Stimulated activated naive B cell treated with anti-CD40 and anti-IgM and Interleukin-4, amounts not matched to agents 10 μg/mL and 1 μg/mL and 100 μg/mL, for 72 hours (primary cell): ENCODE results near the gene SMC6.

ENCODE experiments used
- ATAC-seq, 2 donors: fragments of 150-1000 bp; cut with Tn5 transposase; replicated peaks; 2 replicates each; pipeline ENCODE4 v1.10.0; 2021; ENCODE audit warnings: moderate library complexity in 1 of 2
- DNase-seq: peaks from one replicate; pipeline ENCODE4 v3.0.0; 2021
- H3K27ac Mint-ChIP-seq: one replicate; pipeline ENCODE4 v1.8.0; 2022; ENCODE audit warnings: mild to moderate bottlenecking, mixed read lengths
- H3K27me3 Mint-ChIP-seq, 2 donors: one replicate each; pipeline ENCODE4 v1.8.0; 2022; ENCODE audit warnings: mixed read lengths in 2 of 2
- H3K36me3 Mint-ChIP-seq, 2 donors: one replicate each; pipeline ENCODE4 v1.8.0; 2022; ENCODE audit warnings: mixed read lengths in 2 of 2, mild to moderate bottlenecking in 1 of 2
- H3K4me1 Mint-ChIP-seq, 2 donors: one replicate each; pipeline ENCODE4 v1.8.0; 2022; ENCODE audit warnings: mixed read lengths in 2 of 2, mild to moderate bottlenecking in 1 of 2
- H3K4me3 Mint-ChIP-seq, 2 donors: one replicate each; pipeline ENCODE4 v1.8.0; 2022; ENCODE audit warnings: mild to moderate bottlenecking in 2 of 2, mixed read lengths in 2 of 2, moderate library complexity in 1 of 2
- H3K9me3 Mint-ChIP-seq, 2 donors: one replicate each; pipeline ENCODE4 v1.8.0; 2022; ENCODE audit warnings: mixed read lengths in 2 of 2, mild to moderate bottlenecking in 1 of 2

The SMC6 gene

GRCh38 chr2:17617516-17617915, 136.1 kb downstream of the SMC6 start:
- ATAC-seq: no peak
- Mint-ChIP-seq H3K9me3 (no peaks in the 10 kb centered on the region), H3K27me3 (peaks cover 12 to 14% of the 10 kb centered on the region in 2 donors), H3K4me1 (no peaks in the 10 kb centered on the region), H3K36me3 (no peaks in the 10 kb centered on the region), H3K4me3 (no peak overlapping the region), H3K27ac (no peak overlapping the region)
- no peak for DNase-seq

- H3K9me3 Mint-ChIP-seq: no peaks in the 10 kb centered on the region
- H3K27ac Mint-ChIP-seq: no peak overlapping the region
- H3K4me3 Mint-ChIP-seq: no peak overlapping the region
- H3K27me3 Mint-ChIP-seq: peaks cover 13 to 15% of the 10 kb centered on the region in 2 donors
- DNase-seq (no peak), ATAC-seq (peak in 1 of 2 donors; percentile 10)
- H3K36me3 Mint-ChIP-seq: no peaks in the 10 kb centered on the region
- H3K4me1 Mint-ChIP-seq: no peaks in the 10 kb centered on the region
These were observed 137.2 kb downstream of the SMC6 start for GRCh38 chr2:17616405-17616804.

- H3K36me3 Mint-ChIP-seq: no peaks in the 10 kb centered on the region
- DNase-seq (peak; percentile 1), ATAC-seq (peak in 1 of 2 donors; percentile 29)
- no peak overlapping the region for H3K4me3 Mint-ChIP-seq
- H3K27ac Mint-ChIP-seq: no peak overlapping the region
- peaks cover 13 to 17% of the 10 kb centered on the region in 2 donors for H3K27me3 Mint-ChIP-seq
- no peaks in the 10 kb centered on the region for H3K4me1 Mint-ChIP-seq
- H3K9me3 Mint-ChIP-seq: no peaks in the 10 kb centered on the region
These were observed 137.8 kb downstream of the SMC6 start for GRCh38 chr2:17615728-17616351.

GRCh38 chr2:17615147-17615546, 138.5 kb downstream of the SMC6 start:
- no peak overlapping the region for H3K27ac Mint-ChIP-seq
- no peaks in the 10 kb centered on the region for H3K36me3 Mint-ChIP-seq
- DNase-seq (no peak), ATAC-seq (no peak)
- no peaks in the 10 kb centered on the region for H3K4me1 Mint-ChIP-seq
- no peak overlapping the region for H3K4me3 Mint-ChIP-seq
- peaks cover 12 to 16% of the 10 kb centered on the region in 2 donors for H3K27me3 Mint-ChIP-seq
- no peaks in the 10 kb centered on the region for H3K9me3 Mint-ChIP-seq

- Mint-ChIP-seq H3K9me3 (no peaks in the 10 kb centered on the region), H3K27ac (no peak overlapping the region), H3K4me1 (no peaks in the 10 kb centered on the region), H3K36me3 (no peaks in the 10 kb centered on the region), H3K27me3 (peaks cover 6 to 12% of the 10 kb centered on the region in 2 donors), H3K4me3 (no peak overlapping the region)
- no peak for DNase-seq
- ATAC-seq: no peak
These were observed 139.3 kb downstream of the SMC6 start for GRCh38 chr2:17614174-17614930.
